ENCODE data around the gene YY1.

Gene YY1

DNA sequence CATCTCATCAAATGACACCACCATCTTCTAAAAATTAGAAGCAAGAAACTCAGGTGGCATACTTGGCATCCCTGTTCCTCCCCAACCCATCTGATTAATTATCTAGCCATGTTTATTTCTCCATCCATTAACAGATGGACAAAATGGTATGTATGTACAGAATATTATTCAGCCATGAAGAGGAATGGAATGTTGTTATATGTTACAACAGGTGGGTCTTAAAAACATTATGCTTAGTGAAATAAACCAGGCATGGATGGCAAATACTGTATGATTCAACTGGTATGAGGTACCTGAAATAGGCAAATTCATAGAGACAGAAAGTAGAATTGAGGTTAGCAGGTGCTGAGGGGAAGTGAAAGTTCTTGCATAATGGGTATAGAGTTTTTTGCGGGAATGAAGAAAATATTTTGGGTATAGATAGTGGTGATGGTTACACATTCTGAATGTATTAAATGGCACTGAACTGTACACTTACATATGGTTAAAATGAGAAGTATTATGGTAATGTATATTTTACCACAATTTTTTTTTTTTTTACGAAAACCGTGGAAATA lies 17.5 kb downstream of the YY1 start:
- no peak for TF ChIP-seq ZFX (IDR thresholded peaks at IDR 0.05)
- TF ChIP-seq, protein P1, sequence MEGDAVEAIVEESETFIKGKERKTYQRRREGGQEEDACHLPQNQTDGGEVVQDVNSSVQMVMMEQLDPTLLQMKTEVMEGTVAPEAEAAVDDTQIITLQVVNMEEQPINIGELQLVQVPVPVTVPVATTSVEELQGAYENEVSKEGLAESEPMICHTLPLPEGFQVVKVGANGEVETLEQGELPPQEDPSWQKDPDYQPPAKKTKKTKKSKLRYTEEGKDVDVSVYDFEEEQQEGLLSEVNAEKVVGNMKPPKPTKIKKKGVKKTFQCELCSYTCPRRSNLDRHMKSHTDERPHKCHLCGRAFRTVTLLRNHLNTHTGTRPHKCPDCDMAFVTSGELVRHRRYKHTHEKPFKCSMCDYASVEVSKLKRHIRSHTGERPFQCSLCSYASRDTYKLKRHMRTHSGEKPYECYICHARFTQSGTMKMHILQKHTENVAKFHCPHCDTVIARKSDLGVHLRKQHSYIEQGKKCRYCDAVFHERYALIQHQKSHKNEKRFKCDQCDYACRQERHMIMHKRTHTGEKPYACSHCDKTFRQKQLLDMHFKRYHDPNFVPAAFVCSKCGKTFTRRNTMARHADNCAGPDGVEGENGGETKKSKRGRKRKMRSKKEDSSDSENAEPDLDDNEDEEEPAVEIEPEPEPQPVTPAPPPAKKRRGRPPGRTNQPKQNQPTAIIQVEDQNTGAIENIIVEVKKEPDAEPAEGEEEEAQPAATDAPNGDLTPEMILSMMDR (conservative IDR thresholded peaks at IDR 0.05) = no peak
- no peak overlapping the region for H3K27ac ChIP-seq

DNA sequence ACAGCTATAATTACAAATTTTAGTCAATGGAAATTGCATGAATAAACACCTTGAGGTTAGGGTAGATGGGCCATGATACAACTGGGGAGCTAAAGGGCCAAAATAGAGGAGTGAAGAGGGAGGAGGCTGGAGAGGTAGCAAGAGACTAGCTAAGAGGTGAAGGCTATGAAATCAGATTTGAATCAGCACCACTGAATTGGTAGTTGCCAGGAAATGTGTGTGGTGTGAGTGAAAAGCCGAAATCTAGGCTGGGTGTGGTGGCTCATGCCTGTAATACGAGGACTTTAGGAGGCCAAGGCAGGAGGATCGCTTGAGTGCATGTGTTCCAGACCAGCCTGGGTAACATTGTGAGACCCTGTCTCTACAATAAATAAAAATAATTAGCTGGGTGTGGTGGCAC lies 22.7 kb downstream of the YY1 start:
- no peak overlapping the region for H3K27ac ChIP-seq
- TF ChIP-seq, protein P1 (conservative IDR thresholded peaks at IDR 0.05) = no peak
- TF ChIP-seq ZFX (IDR thresholded peaks at IDR 0.05) = no peak

DNA sequence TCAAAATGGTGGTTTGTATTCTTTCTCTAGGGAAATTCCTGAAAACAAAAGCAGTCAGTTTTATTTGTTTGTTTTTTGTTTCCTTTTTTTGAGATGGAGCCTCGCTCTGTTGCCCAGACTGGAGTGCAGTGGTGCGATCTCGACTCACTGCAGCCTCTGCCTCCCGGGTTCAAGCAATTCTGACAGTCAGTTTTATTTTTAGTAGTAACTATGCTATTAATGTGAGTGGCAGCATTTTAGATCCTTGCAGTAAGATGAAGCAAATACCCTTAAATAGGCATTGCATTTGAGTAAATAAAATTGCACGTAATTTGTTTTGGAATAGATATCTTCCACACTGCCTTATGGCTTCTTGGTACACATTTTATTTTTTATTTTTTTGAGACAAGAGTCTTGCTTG lies 23.6 kb downstream of the YY1 start:
- no peak overlapping the region for H3K27ac ChIP-seq
- no peak for TF ChIP-seq ZFX (IDR thresholded peaks at IDR 0.05)
- TF ChIP-seq, protein P1 (conservative IDR thresholded peaks at IDR 0.05) = no peak

DNA sequence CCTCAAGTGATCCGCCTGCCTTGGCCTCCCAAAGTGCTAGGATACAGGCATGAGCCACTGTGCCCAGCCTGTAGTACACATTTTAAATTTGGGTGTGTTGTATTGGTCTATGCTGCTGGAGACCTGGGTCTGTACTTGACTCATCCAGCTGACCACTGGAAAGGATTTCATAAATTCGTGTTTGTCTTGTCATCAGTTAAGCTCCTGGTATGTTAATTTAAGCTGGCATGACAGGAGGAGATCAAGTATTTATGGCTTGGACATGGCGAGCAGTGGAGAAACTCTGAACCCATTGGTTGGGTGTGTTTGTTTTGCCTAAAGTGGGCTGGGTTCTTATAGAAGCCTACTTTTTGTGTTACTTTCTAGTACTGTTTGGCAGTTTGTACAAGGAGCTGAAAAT lies 24.2 kb downstream of the YY1 start:
- H3K27ac ChIP-seq = no peak overlapping the region
- TF ChIP-seq, protein P1 (conservative IDR thresholded peaks at IDR 0.05) = no peak
- no peak for TF ChIP-seq ZFX (IDR thresholded peaks at IDR 0.05)

DNA sequence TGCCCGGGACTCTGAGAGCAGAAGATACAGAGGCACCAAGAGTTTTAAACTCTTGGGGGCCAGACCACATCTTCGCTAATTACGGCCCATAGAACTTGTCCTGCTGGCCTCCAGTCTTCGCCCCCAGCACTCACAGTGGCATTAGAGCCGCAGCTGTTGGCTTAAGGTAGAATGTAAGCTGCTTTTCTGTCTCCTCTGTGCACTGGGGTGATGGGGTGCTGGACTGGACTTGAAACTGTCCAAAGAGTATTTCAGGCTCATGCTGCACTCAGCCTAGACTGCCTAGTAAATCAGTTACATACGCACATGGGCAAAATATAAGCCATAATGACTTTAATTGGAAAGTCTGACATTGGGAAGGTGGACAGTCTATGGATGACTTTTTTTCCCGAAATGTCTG lies 29.0 kb downstream of the YY1 start:
- H3K27ac ChIP-seq = no peak overlapping the region
- no peak for TF ChIP-seq ZFX (IDR thresholded peaks at IDR 0.05)
- TF ChIP-seq, protein P1 (conservative IDR thresholded peaks at IDR 0.05) = no peak

DNA sequence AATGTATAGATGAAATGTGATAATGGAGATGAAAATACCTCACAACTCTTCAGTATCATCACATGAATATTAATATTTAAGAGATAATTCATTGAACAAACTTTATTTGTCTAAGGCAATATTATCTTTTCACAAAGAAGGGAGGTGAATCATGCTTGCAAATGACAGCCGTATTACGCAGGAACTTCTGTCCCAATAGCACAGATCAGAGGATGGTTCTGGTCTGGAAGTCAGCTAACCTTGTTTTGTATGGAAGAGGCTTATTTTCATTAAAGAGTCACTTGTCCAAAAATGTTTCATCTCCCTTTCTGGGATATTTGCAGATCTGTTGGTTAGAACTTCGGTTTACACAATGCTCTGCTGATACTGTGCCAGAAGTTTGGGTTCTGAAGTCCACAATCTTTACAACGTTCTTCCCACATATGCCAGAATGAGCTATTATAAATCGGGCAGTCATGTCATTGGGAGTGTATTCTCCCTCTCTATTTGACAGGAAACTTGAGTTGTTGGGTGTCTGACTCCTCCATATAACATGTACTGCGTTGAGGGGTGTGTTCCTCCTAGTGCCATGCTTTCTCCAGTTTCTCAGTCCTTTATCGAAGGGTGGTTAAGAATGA lies 29.8 kb downstream of the YY1 start:
- TF ChIP-seq, protein P1 (conservative IDR thresholded peaks at IDR 0.05) = no peak
- no peak for TF ChIP-seq ZFX (IDR thresholded peaks at IDR 0.05)
- H3K27ac ChIP-seq = no peak overlapping the region

DNA sequence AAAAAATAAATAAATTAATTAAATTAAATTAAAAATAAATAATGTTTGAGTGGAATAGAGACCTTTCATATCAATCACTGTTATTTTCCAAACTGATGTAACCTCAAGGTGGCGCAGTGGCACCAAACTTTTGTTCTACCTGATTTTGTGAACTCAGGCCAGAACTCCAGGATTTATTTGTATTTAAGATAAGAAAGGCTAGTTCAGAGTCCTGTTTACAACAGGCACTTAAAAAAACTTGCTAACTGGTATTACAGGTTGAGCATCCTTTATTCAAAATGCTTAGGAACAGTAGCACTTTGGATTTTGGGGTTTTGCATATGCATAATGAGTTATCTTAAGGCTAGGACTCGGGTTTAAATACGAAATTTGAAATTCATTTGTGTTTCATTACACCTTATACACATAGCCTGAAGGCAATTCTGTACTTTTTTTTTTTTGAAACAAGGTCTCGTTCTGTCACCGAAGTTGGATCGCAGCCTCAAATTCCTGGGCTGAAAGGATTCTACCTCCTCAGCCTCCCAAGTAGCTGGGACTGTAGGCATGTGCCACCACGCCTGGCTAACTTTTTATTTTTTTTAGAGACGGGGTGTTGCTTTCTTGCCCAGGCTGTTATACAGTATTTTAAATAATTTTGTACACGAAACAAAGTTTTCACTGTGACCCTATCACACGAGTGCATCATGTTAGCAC lies 32.4 kb downstream of the YY1 start:
- TF ChIP-seq, protein P1 (conservative IDR thresholded peaks at IDR 0.05) = peak; percentile 83
- no peak for TF ChIP-seq ZFX (IDR thresholded peaks at IDR 0.05)
- peak overlapping the region; percentile 53 for H3K27ac ChIP-seq

All from C4-2B (cell line).